SK-N-SH treated with all-trans-retinoic acid at 6 μM for 48 hours (cell line): Measurements from ENCODE around the gene PTPRN2.

Source experiments
- CSRNP3 ChIP-seq: fragments of 250-450 bp; sonication (Bioruptor Pico); IDR thresholded peaks from 2 replicates; pipeline ENCODE4 v1.5.1; 2021; ENCODE audit warnings: mild to moderate bottlenecking, moderate library complexity
- ISL1 ChIP-seq: fragments of 250-450 bp; sonication (Bioruptor Pico); IDR thresholded peaks from 2 replicates; pipeline ENCODE4 v2.1.2; 2022; ENCODE audit warnings: mild to moderate bottlenecking, moderate library complexity
- PATZ1 ChIP-seq: fragments of 250-450 bp; sonication (Bioruptor Pico); IDR thresholded peaks from 2 replicates; pipeline ENCODE4 v1.8.0; 2020; ENCODE audit warnings: mild to moderate bottlenecking, moderate library complexity, borderline replicate concordance
- RARB ChIP-seq: fragments of 250-450 bp; sonication (Bioruptor Pico); IDR thresholded peaks from 2 replicates; pipeline ENCODE4 v1.8.0; 2021; ENCODE audit warnings: mild to moderate bottlenecking, moderate library complexity
- ZC3H10 ChIP-seq: fragments of 250-450 bp; sonication (Bioruptor Pico); IDR thresholded peaks from 2 replicates; pipeline ENCODE4 v1.5.1; 2021; ENCODE audit warnings: mild to moderate bottlenecking, moderate library complexity
- ZFP3 ChIP-seq: fragments of 250-450 bp; sonication (Bioruptor Pico); IDR thresholded peaks from 2 replicates; pipeline ENCODE4 v1.5.0; 2020; ENCODE audit warnings: mild to moderate bottlenecking, moderate library complexity
- ZFP30 ChIP-seq: fragments of 450-650 bp; formaldehyde crosslinking; IDR thresholded peaks from 2 replicates; pipeline ENCODE4 v1.5.0; 2022; ENCODE audit warnings: mild to moderate bottlenecking, moderate library complexity

DNA sequence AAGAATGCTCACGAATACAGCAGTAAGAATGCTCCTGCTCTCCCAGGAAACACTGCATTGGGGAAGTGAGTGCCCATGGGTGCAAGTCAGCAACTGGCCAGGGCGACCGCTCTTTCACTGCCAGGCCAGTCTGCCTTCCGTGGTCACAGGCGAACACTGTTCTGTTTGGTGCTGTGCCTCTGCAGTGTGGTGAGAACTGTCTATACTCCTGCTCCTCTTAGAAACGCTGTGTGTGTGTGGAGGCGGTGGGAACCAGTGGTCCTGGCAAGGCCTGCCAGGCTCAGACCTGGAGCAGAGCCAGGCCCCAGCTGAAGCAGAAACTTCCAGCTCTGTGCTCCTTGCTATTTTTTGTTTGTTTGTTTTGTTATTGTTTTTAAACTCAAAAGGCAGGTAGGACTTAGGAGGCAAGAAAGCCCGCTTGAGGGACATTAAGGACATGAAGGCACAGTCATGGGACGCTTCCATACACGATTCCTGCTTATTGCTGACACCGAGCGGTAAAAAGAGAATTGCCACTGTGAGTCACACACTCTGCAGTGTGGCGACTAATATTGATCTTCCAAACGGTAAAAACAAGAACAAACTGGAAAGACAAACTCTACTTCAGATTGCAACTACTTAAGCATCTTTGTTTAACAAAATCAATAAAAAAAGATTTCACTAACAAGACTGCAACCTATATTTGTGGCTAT is 820.0 kb downstream of the PTPRN2 start:
- TF ChIP-seq RARB (CRISPR knock-in tag) (no peak), ZFP30 (CRISPR knock-in tag) (no peak), ZC3H10 (CRISPR knock-in tag) (no peak), PATZ1 (CRISPR knock-in tag) (no peak), ZFP3 (CRISPR knock-in tag) (no peak), CSRNP3 (CRISPR knock-in tag) (no peak), ISL1 (CRISPR knock-in tag) (no peak)
